ENCODE data around the gene IL16. TPM values are rescaled to one million over a fixed set of nuclear protein-coding genes. Genes with fewer than 3 reads are reported as not detected.

The IL16 gene
- total and polyA plus RNA-seq, 2 donors from 2014 or later: 1.4 to 19.9 TPM

- no peak for TF ChIP-seq CTCF (IDR thresholded peaks at IDR 0.05; ENCODE audit: borderline replicate concordance, extremely low read depth, insufficient read depth)
- no peaks in the 10 kb centered on the region for H3K27me3 ChIP-seq (ENCODE audit: control insufficient read depth, insufficient read depth, low read length)
- H3K4me1 ChIP-seq (ENCODE audit: control insufficient read depth in 2 of 3, insufficient read depth in 2 of 3, low read depth in 1 of 3, low read length in 3 of 3): no peaks in the 10 kb centered on the region
- intact Hi-C loops (cut with DNase I): no loop called here
- H3K9me3 ChIP-seq (ENCODE audit: control insufficient read depth in 2 of 3, insufficient read depth in 1 of 3, low read length in 3 of 3): no peaks in the 10 kb centered on the region
- no peak for FAIRE-seq
- no peaks in the 10 kb centered on the region for H3K36me3 ChIP-seq (ENCODE audit: control insufficient read depth in 2 of 3, insufficient read depth in 3 of 3, low read length in 3 of 3)
- no peak overlapping the region for H3K4me3 ChIP-seq (ENCODE audit: low read length in 3 of 3)
- no peak for DNase-seq
- H3K27ac ChIP-seq (ENCODE audit: low read depth in 2 of 2, low read length in 2 of 2): no peak overlapping the region
- no peak overlapping the region for H3K9ac ChIP-seq (ENCODE audit: low read length in 3 of 3)
Observed at GRCh38 chr15:81258455-81258854, 61.8 kb downstream of the IL16 start.

GRCh38 chr15:81259760-81260298, 63.1 kb downstream of the IL16 start:
- no peak for FAIRE-seq

GRCh38 chr15:81261172-81261811, 64.6 kb downstream of the IL16 start:
- H3K27me3 ChIP-seq (ENCODE audit: control insufficient read depth, insufficient read depth, low read length): no peaks in the 10 kb centered on the region
- no peak for DNase-seq
- H3K9me3 ChIP-seq (ENCODE audit: control insufficient read depth in 2 of 3, insufficient read depth in 1 of 3, low read length in 3 of 3): no peaks in the 10 kb centered on the region
- no peak for FAIRE-seq
- TF ChIP-seq CTCF (IDR thresholded peaks at IDR 0.05; ENCODE audit: borderline replicate concordance, extremely low read depth, insufficient read depth): no peak
- H3K4me3 ChIP-seq (ENCODE audit: low read length in 3 of 3): no peak overlapping the region
- no peak overlapping the region for H3K9ac ChIP-seq (ENCODE audit: low read length in 3 of 3)
- intact Hi-C loops (cut with DNase I): loop anchor here (10.0 kb wide), 2 partner anchors 106 to 156 kb away; no protein-coding TSS in a partner anchor
- H3K27ac ChIP-seq (ENCODE audit: low read depth in 2 of 2, low read length in 2 of 2): no peak overlapping the region
- H3K4me1 ChIP-seq (ENCODE audit: control insufficient read depth in 2 of 3, insufficient read depth in 2 of 3, low read depth in 1 of 3, low read length in 3 of 3): peaks cover 0 to 8% (median 4%) of the 10 kb centered on the region in 3 donors
- no peaks in the 10 kb centered on the region for H3K36me3 ChIP-seq (ENCODE audit: control insufficient read depth in 2 of 3, insufficient read depth in 3 of 3, low read length in 3 of 3)

More at GRCh38 chr15:81259760-81260298, 63.1 kb downstream of the IL16 start:
- Histone ChIP-seq H3K27me3 (ENCODE audit: control insufficient read depth, insufficient read depth, low read length) (no peaks in the 10 kb centered on the region), H3K9ac (ENCODE audit: low read length in 3 of 3) (no peak overlapping the region), H3K9me3 (ENCODE audit: control insufficient read depth in 2 of 3, insufficient read depth in 1 of 3, low read length in 3 of 3) (no peaks in the 10 kb centered on the region), H3K36me3 (ENCODE audit: control insufficient read depth in 2 of 3, insufficient read depth in 3 of 3, low read length in 3 of 3) (no peaks in the 10 kb centered on the region), H3K27ac (ENCODE audit: low read depth in 2 of 2, low read length in 2 of 2) (no peak overlapping the region), H3K4me1 (ENCODE audit: control insufficient read depth in 2 of 3, insufficient read depth in 2 of 3, low read depth in 1 of 3, low read length in 3 of 3) (no peaks in the 10 kb centered on the region), H3K4me3 (ENCODE audit: low read length in 3 of 3) (no peak overlapping the region)
- intact Hi-C loops (cut with DNase I): loop anchor here (10.0 kb wide), 2 partner anchors 105 to 155 kb away; no protein-coding TSS in a partner anchor
- no peak for TF ChIP-seq CTCF (IDR thresholded peaks at IDR 0.05; ENCODE audit: borderline replicate concordance, extremely low read depth, insufficient read depth)
- no peak for DNase-seq
